ENCODE measurements around the gene RAP1GDS1. TPM values are rescaled to one million over a fixed set of nuclear protein-coding genes. Genes with fewer than 3 reads are reported as not detected.

The RAP1GDS1 gene
- total RNA-seq, 1 donor from 2014 or later: 11.1 TPM

- Histone ChIP-seq H3K27me3 (ENCODE audit: low read depth) (no peaks in the 10 kb centered on the region), H3K4me1 (no peaks in the 10 kb centered on the region), H3K36me3 (no peaks in the 10 kb centered on the region), H3K27ac (replicated peaks) (no peak overlapping the region), H3K4me3 (no peak overlapping the region), H3K9me3 (replicated peaks) (no peaks in the 10 kb centered on the region)
- no peak for DNase-seq
- TF ChIP-seq, protein P1, sequence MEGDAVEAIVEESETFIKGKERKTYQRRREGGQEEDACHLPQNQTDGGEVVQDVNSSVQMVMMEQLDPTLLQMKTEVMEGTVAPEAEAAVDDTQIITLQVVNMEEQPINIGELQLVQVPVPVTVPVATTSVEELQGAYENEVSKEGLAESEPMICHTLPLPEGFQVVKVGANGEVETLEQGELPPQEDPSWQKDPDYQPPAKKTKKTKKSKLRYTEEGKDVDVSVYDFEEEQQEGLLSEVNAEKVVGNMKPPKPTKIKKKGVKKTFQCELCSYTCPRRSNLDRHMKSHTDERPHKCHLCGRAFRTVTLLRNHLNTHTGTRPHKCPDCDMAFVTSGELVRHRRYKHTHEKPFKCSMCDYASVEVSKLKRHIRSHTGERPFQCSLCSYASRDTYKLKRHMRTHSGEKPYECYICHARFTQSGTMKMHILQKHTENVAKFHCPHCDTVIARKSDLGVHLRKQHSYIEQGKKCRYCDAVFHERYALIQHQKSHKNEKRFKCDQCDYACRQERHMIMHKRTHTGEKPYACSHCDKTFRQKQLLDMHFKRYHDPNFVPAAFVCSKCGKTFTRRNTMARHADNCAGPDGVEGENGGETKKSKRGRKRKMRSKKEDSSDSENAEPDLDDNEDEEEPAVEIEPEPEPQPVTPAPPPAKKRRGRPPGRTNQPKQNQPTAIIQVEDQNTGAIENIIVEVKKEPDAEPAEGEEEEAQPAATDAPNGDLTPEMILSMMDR (IDR thresholded peaks at IDR 0.05; ENCODE audit: borderline replicate concordance): no peak
- intact Hi-C loops (cut with micrococcal nuclease): no loop called here
Observed at GRCh38 chr4:98493296-98493695, 232.1 kb downstream of the RAP1GDS1 start.

Other genes with a start within 250 kb of the RAP1GDS1 start
- not detected for gene STPG2, start 117.9 kb upstream of the RAP1GDS1 start, total RNA-seq